NCI-H1105 (cell line): Measurements from ENCODE around the gene NIPAL4.
"Not testable (repeated sequence)": the region's sequence is repeated elsewhere in the genome, so short reads cannot be mapped to it uniquely, and the experiment has no call there.

ENCODE experiments used
- DNase-seq: peaks from one replicate; lab custom pipeline; 2025; lab: John Stamatoyannopoulos, UW

The NIPAL4 gene

DNA sequence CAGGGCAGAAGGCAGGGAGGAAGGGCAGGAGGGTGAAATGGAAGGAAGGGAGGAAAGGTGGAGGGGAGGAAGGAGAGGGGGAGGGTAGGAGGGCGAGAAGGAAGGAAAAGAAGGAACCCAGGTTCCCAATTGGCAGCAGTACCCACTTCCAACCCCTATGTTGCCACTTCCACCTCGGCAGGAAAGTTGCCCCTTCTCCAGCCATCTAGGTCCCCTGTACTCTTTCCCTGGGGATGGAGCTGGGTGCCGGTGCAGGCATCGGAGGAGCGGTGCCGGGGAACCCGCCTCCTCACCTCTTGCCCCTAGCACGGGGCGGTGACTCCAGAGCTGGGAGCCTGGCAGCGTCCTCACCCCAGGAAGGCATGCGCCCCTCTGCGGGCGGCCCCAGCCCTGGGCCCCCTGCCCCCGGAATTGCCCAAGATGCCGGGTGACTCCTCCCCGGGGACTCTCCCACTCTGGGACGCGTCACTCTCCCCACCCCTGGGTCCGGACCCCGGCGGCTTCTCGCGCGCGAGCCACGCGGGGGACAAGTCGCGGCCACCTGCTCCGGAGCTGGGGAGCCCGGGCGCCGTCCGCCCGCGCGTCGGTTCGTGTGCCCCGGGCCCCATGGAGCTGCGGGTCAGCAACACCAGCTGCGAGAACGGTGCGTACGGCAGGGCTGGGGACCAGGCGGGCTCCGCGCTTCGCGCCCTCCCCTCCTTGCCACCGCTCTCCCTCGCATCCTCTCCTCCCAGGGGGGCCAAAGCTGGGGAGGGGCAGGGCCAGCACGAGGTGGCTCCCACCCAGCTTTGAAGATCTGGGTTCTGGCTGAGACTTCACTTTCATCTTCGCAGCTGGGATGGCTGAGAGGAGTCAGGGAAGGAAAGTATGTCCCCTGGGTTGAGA is at the start of gene NIPAL4:
Gene NIPAL4, plus strand, starts transcription at position 499 of the 885 bp plus-strand sequence. Its CDS starts 108 bp downstream, at position 607.
- no peak for DNase-seq

DNA sequence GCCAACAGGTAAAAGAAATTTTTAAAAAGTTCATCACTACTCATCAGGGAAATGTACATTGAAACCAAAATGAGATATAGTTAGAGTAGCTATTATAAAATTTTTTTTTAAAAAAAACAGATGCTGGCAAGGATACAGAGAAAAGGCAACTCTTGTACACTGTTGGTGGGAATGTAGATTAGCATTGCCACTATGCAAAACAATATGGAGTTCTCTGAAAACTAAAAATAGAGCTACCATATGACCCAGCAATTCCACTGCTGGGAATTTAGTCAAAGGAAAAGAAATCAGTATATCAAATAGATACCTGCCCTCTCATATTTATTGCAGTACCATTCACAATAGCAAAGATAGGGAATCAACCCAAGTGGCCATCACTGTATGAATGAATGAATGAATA is 44.2 kb upstream of the NIPAL4 start:
- DNase-seq: no peak

DNA sequence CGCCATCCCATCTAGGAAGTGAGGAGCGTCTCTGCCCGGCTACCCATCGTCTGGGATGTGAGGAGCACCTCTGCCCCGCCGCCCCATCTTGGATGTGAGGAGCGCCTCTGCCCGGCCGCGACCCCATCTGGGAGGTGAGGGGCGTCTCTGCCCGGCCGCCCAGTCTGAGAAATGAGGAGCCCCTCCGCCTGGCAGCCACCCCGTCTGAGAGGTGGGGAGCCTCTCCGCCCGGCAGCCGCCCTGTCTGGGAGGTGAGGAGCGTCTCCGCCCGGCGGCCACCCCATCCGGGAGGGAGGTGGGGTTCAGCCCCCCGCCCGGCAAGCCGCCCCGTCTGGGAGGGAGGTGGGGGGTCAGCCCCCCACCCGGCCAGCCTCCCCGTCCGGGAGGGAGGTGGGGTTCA is 40.5 kb upstream of the NIPAL4 start:
- not testable (repeated sequence) for DNase-seq

DNA sequence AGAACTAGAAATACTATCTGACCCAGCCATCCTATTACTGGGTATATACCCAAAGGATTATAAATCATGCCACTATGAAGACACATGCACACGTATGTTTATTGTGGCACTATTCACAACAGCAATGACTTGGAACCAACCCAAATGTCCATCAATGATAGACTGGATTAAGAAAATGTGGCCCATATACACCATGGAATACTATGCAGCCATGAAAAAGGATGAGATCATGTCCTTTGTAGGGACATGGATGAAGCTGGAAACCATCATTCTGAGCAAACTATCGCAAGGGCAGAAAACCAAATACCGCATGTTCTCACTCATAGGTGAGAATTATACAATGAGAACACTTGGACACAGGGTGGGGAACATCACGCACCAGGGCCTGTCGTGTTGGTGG is 30.1 kb upstream of the NIPAL4 start:
- not testable (repeated sequence) for DNase-seq

DNA sequence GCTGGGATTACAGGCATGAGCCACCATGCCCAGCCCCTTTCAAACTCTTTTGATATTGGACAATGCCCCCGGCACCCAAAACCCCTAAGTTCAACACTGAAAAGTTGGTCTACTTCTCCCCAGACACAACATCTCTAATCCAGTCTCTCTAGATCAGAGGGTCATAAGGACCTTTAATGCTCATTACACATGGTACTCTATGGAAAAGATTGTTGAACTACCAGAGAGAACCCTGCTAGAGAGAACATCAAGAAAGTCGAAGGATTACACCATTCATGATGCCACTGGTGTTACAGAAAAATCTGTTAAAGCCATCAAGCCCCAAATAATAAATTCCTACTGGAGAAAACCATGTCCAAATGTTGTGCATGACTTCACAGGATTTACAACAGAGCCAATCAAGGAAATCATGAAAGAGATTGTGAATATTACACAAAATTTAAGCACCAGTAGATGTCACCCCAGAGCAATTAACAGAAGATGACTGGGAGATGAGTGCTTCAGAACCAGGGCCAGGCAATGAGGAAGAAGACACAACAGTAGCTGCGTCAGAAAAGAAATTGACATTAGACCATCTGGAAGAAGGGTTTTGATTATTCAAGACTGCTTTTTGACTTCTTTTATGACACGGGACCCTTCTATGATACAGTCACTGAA is 28.3 kb upstream of the NIPAL4 start:
- peak; percentile 9 for DNase-seq

DNA sequence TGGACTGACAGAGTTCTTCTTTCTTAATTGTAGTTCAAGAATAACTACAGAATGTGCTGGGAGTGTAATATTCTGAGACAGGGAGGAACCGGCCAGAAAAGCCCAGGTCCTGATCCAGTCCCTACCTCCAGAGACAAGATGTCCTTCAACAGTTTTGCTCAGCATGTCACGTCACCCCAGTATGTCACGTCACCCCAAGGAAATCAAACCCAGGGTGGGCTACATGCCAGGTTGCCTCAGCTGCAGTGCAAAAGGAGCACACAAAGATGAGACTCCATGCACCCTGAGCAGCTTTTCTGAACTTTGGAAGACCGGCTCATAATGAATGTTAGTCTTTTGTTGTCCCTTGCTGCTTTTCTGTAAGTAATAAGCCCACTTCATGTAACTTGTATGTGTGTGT is 25.9 kb upstream of the NIPAL4 start:
- DNase-seq: no peak

DNA sequence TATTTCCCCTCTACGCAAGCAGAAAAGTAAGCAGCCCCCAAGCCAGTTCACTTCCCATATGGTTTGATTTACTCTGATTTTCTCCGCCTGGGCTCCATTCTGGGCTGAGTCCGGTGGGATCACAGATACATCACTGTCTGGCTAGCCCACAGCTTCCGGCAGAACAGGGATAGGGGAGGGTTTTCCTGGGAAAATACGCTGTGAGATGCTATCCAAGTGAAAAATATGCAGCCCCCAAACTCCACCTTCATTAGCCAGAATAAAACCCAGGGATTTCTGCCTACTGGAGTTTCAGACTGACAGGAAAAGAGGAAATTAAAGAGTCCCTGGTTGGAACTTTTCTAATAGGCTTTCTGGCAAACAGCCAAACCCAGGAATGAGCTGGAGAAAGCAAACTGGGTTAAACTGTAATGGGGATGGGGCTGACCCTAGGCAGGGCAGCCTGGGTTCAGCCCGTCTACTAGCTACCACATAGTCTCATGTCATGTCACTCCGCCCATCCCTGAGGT is 16.9 kb upstream of the NIPAL4 start:
- DNase-seq: no peak

DNA sequence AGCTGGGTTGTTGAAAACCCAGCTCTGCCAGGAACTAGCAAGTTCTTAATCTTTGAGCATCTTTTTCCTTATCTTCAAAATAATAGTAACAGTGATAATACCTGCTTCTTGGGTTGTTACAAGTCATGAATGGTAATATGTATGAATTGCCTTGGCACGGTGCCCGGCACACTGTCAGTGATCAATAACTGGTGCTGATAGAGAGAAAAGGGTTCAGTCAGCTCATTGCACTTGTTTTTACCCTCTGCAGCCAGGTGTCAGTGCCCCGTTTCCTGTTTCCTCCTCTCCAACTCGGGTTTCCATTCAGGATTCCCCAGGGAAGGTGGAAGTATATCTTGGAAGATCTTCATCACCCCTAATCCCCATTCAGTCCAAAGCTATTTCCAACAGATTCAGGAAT is 15.8 kb upstream of the NIPAL4 start:
- DNase-seq: no peak

DNA sequence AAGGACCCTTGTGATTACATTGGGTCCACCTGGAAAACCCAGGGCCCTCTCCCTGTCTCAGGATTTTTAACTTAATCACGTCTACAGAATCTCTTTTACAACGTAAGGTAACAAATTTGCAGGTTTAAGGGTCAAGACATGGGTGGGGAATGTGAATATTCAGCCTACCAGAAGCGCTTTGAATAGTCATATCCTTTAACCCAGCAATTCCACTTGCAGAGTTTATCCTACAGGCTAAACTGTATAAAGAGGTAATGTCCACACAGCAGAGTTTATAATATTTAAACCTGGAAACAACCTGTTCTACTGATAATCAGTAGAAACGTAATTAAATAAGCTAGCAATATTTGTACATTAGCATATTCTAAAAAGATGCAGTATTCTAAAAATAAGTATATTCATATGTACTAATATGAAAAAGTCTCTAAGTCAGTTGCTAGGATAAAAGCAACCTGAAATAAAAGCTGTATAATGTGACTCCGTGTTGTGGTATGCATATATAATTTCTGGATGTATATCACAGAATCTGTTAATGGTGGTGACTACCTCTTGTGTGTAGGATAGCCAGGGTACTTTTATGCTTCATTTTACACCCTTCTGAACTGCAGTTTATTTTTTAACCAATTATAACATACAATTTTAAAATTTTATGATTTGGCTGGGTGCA is 14.1 kb upstream of the NIPAL4 start:
- DNase-seq: no peak

DNA sequence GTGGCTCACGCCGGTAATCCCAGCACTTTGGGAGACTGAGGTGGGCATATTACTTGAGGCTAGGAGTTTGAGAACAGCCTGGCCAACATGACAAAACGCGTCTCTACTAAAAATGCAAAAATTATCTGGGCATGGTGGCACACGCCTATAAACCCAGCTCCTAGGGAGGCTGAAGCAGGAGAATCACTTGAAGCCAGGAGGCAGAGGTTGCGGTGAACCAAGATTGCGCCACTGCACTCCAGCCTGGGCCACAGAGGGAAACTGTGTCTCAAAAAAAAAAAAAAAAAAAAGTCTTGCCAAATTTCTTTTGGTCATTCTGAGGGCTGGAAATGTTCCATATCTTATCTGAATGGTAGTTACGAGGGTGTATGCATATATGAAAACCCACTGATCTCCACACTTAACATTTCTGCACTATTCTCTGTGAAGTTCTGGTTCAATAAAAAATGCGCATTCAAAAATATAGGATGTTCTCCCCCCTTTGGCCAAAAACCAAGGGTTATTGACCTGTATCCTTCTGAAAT is 13.5 kb upstream of the NIPAL4 start:
- no peak for DNase-seq

DNA sequence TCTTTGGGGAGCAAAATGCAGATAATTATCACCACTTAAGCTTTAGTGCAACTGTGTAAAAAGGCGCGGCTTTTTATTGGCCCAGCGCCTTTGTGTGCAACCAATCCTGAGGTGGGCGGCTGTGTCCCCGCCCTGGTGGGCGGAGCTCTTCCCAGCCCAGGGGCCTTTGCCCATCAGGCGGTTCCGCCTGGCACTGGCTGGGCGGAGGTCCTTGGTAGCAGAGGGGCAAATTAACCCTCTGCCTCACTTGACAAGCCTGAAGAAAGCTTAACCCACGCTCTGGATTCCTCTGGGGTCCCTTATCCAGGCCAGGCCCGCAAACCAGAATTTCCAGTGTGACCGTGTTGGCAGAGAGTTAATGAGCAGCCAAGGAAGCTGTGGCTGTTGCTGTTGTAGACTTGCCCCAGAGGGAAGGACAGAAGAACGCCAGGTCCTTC is 12.8 kb upstream of the NIPAL4 start:
- no peak for DNase-seq

DNA sequence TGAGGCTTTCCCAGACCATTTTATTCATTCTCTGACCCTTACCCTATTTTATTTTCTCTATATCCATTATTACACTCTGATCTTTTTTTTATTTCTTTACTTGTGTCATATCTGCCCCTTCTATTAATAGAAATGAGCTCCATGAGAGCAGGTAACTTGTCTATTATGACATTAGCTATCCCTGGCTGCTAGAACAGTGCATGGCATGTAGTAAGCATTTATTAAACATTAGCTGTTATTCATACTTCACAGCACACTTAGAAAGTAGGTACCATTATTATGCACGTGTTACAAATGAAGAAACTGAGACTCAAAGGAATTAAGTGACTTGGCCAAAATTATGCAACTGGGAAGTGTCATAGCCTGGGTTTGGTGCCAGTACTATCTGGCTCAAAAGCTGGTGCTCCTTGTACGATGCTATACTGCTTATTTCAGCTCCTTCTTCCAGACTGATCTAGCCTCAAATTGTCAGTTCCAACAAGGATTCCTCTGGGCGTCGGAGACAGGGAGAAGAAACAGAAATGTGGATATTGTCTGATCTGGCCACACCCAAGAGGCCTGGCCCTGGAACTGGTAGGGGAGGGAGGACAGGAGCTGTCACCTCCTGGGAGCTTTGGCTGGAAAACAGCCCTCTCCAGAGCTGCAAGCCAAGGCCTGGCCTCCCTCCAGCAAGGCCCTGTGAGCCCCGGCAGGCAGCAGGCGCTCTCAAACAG is 10.8 kb upstream of the NIPAL4 start:
- DNase-seq: no peak

DNA sequence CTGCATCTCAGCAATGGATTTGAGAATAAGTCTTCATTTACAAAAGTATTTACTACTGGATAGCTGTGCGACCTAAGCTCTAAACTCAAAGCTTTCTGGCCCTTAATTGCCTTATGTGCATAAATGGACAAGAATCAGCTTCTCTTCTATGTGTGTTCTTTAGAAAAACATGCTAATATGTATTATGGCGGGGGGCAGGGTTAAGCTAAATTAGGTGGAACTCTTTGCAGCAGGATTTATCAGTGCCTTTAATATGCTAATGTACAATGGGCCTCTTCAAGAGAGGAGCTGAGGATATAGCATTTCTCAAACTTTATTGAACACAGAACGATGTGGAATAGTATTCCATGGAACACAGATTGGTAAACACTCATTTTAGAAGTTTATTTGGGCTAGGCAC is 10.0 kb upstream of the NIPAL4 start:
- no peak for DNase-seq

DNA sequence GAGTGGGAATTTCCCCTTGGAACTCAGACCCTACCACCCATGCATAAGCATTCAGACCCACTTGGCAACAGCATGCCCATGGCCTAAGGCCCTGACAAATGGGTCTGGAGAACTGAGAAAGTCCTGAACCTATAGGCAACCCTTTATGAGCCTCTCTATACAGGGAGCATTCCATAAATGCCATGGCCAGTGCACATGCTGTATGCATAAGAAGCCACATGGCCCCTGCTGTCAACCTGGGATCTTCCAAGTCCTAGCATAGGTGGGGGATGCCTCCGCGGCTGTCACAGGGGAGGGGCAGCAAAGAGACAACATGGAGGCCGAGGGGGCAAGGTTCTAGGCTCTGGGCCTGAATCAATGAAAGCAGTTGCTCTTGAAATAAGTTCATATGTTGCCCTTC is 8.2 kb upstream of the NIPAL4 start:
- no peak for DNase-seq

DNA sequence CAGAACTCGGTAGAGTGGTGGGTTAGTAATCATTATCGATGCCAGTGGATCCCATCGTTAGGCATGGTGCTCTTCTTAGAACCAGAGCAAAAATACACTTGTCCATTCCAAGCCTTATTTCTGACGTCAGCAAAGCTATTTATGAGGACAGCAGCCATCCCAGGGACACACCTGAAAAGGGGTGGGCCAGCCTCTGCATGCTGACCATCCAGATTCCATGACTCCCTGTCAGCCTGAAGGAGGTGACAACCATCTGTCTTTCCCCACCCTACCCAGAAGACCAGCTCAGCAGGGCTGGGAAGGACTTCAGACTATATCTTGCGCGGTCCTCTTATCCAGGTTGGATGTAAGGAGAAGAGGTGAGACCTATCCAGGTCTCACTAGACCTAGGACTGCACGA is 5.7 kb upstream of the NIPAL4 start:
- DNase-seq: no peak

DNA sequence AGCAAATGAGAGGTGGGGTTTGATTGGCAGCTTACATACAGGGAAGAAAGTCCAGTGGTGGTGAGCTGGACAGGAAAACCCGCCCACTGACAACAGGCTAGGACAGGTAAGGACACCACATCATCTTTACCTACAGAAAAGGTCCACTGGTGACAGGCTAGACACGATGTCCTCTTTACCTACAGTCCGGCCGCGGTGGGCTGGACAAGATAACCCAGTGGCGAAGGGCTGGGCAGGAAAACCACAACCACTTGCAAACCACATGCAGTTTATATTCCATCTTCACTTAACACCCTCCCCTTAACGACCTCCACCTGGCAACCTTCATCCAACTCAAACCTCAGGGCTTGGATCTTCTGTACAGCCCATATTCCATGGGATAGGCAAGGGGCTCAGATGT is 5.0 kb upstream of the NIPAL4 start:
- no peak for DNase-seq

DNA sequence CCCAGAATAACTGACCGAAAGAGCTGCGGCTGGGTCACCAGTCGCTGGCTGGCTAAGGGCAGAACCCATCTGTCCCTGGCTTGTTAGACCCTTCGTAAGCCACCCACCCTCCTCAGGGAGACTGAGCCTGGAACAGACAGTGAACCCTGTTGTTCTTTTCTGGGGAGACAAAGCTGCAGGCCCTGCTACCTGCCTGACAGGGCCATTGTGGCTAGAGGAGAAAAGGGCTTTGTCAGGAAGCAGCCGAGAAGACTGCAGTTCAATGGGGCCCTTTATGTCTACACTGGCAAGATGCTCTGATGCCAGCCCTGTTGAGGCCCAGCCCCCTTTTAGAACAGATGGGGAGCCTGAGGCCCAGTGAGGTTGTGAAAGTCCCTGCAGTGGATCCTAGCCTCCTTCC is 3.7 kb upstream of the NIPAL4 start:
- no peak for DNase-seq

DNA sequence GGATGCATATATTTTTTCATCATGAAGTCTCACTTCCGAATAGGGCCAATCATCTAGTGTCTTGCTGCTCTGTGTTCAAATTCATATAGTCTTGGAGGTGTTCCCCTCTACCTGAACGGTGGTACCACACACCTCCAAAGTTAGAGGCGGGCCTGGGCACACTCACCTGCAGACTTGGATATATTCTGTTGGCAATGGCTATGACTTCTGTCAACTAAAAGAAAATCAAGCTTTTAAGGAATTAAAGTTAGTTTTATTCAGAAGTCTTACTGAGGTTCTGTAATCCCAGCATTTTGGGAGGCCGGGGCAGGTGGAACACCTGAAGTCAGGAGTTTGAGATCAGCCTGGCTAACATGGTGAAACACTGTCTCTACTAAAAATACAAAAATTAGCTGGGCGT is 2.6 kb upstream of the NIPAL4 start:
- DNase-seq: no peak

DNA sequence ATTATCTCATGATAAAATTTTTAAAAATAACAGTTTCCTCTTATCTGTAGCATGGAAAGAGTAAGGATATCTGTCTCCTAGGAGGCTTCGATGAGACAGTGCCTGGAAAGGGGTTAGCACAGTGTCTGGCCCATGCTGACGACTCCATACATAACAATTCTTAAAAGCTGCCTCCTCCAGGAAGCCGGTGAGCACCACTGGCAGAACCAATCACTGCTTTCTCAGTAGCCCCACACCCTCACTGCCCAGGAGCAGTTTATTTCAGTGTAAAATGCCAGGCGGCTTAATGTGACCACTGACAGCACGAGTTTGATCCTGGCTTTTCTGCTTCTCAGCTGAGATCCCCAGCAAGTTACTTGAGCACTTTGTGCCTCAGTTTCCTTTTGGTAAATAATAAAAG is 1.2 kb upstream of the NIPAL4 start:
- DNase-seq: no peak

DNA sequence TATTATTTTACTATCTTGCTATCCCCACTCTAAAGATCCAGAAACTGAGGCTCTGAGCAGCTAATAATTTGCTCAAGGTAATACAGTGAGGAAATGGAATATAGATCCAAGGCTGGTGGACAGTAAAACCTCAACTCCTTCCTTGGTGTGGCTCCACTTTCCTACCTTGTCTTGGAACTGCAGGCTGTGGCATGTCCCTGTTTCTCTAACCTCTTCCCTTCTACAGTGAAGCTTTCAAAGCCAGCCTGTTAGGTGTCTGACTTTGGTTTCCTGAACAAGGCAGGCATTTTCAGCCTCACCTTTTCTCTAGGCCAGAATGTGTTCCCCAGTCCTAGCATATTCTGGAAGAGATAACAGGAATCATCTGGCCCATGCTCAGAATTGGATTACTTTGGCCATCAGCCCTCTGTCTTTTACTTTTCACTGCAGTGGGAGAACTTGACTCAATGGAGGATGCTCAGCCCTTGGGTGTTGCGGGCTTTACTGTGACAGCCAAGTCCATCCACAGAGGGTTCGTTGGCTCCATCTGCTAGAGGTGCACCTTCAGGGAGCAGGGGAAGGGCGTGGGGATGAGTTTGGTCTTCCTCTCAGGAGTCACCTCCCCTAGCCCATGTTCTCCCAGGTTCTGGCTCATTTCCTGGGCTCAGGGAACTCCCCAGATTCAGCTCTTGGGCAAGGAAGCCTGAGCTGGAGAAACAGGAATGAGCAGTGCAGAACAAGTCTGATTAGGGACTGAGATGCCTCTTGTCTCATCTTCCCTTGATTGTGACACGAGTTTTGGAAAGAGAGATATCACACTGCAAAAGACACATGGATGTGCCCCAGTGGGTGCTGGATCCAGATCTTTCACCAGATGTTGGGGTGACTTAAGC is 1.1 kb downstream of the NIPAL4 start:
- no peak for DNase-seq

DNA sequence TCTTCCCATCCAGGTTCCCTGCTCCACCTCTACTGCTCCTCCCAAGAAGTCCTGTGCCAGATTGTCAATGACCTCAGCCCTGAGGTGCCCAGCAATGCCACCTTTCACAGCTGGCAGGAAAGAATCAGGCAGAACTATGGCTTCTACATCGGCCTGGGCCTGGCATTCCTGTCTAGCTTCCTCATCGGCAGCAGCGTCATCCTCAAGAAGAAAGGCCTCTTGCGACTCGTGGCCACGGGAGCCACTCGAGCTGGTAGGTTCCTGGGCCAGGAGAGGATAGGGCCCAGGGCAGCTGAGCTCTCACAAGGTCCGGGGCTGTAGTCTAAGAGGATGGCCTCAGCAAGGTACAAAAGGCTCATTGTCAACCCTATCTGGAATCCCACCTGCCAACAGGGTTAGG is 3.1 kb downstream of the NIPAL4 start:
- DNase-seq: no peak
